WTC11 (cell line): ENCODE measurements around the gene PSMD12.

ENCODE experiments used
- ATF3 ChIP-seq: sonication (generic); formaldehyde crosslinking; conservative IDR thresholded peaks from 2 replicates; pipeline ENCODE4 v1.8.1; 2022; ENCODE audit warnings: mild to moderate bottlenecking, missing genetic modification reagents
- CTCF ChIP-seq: fragments of 200-600 bp; IDR thresholded peaks from 2 replicates; pipeline ENCODE4 v1.8.0; 2022; ENCODE audit warnings: antibody characterized with exemption
- JUN ChIP-seq: sonication (generic); formaldehyde crosslinking; IDR thresholded peaks from 2 replicates; pipeline ENCODE4 v1.8.0; 2023; ENCODE audit warnings: mild to moderate bottlenecking, missing genetic modification reagents
- NFE2L1 ChIP-seq: sonication (generic); formaldehyde crosslinking; IDR thresholded peaks from 2 replicates; pipeline ENCODE4 v1.8.1; 2023; ENCODE audit warnings: missing genetic modification reagents
- SP1 ChIP-seq: sonication (generic); formaldehyde crosslinking; conservative IDR thresholded peaks from 2 replicates; pipeline ENCODE4 v1.8.1; 2022; ENCODE audit warnings: missing genetic modification reagents
- TF ChIP-seq, protein P1 (sequence below): sonication (generic); formaldehyde crosslinking; IDR thresholded peaks from 2 replicates; pipeline ENCODE4 v1.8.1; 2023; ENCODE audit warnings: mild to moderate bottlenecking, missing genetic modification reagents, moderate library complexity
- TF ChIP-seq, protein P2 (sequence below): sonication (generic); formaldehyde crosslinking; IDR thresholded peaks from 2 replicates; pipeline ENCODE4 v1.8.1; 2023; ENCODE audit warnings: mild to moderate bottlenecking, missing genetic modification reagents

- no peak for TF ChIP-seq CTCF
- no peak for TF ChIP-seq JUN (CRISPR knock-in tag)
- TF ChIP-seq NFE2L1 (CRISPR knock-in tag), result no peak
- TF ChIP-seq, protein P1, sequence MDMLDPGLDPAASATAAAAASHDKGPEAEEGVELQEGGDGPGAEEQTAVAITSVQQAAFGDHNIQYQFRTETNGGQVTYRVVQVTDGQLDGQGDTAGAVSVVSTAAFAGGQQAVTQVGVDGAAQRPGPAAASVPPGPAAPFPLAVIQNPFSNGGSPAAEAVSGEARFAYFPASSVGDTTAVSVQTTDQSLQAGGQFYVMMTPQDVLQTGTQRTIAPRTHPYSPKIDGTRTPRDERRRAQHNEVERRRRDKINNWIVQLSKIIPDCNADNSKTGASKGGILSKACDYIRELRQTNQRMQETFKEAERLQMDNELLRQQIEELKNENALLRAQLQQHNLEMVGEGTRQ (CRISPR knock-in tag), result no peak
- TF ChIP-seq ATF3, result no peak
- TF ChIP-seq, protein P2, sequence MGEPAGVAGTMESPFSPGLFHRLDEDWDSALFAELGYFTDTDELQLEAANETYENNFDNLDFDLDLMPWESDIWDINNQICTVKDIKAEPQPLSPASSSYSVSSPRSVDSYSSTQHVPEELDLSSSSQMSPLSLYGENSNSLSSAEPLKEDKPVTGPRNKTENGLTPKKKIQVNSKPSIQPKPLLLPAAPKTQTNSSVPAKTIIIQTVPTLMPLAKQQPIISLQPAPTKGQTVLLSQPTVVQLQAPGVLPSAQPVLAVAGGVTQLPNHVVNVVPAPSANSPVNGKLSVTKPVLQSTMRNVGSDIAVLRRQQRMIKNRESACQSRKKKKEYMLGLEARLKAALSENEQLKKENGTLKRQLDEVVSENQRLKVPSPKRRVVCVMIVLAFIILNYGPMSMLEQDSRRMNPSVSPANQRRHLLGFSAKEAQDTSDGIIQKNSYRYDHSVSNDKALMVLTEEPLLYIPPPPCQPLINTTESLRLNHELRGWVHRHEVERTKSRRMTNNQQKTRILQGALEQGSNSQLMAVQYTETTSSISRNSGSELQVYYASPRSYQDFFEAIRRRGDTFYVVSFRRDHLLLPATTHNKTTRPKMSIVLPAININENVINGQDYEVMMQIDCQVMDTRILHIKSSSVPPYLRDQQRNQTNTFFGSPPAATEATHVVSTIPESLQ (CRISPR knock-in tag), result no peak
- no peak for TF ChIP-seq SP1 (CRISPR knock-in tag)
Observed at GRCh38 chr17:67315865-67316264, 50.5 kb downstream of the PSMD12 start.
